Thyroid gland (tissue), 4 donors: ENCODE results near the gene ADD1.

ENCODE experiments used
- POLR2A ChIP-seq, 2 donors: fragments of 450-650 bp; IDR thresholded peaks; one replicate each; pipeline ENCODE4 v1.6.1; 2017; ENCODE audit warnings: antibody characterized with exemption in 2 of 2, mild to moderate bottlenecking in 2 of 2, moderate library complexity in 1 of 2
- TF ChIP-seq, protein P1 (sequence below), 6 experiments: fragments of 200-600 bp in 3 of 6; fragments of 450-650 bp in 3 of 6; sonication (generic) in 3 of 6; IDR thresholded peaks; one replicate each; pipeline ENCODE4 v1.5.1; 2016 to 2019; ENCODE audit warnings: antibody characterized with exemption in 6 of 6, mild to moderate bottlenecking in 2 of 6, inconsistent platforms in 1 of 6, moderate library complexity in 1 of 6

DNA sequence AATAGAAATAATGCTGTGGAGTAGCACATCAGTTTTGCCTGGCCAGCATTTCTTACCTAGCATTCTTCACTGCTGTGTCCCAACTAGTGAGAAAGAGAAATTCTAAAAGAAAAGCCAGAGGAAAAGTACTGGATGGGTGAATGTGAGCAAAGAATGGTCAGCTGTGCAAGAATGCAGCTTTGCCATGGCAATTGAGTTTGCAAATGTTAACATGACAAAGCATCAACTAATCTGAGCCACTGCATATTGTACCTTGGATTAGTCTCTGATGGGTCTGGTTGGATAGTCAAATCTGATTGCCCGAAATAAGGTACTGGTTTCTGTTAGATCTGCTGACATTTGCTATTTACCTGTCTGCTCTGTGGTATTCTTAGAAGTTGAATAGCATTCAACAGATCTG is 38.7 kb downstream of the ADD1 start:
- TF ChIP-seq POLR2A (IDR thresholded peaks at IDR 0.05), result no peak
- TF ChIP-seq, protein P1, sequence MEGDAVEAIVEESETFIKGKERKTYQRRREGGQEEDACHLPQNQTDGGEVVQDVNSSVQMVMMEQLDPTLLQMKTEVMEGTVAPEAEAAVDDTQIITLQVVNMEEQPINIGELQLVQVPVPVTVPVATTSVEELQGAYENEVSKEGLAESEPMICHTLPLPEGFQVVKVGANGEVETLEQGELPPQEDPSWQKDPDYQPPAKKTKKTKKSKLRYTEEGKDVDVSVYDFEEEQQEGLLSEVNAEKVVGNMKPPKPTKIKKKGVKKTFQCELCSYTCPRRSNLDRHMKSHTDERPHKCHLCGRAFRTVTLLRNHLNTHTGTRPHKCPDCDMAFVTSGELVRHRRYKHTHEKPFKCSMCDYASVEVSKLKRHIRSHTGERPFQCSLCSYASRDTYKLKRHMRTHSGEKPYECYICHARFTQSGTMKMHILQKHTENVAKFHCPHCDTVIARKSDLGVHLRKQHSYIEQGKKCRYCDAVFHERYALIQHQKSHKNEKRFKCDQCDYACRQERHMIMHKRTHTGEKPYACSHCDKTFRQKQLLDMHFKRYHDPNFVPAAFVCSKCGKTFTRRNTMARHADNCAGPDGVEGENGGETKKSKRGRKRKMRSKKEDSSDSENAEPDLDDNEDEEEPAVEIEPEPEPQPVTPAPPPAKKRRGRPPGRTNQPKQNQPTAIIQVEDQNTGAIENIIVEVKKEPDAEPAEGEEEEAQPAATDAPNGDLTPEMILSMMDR (IDR thresholded peaks at IDR 0.05), result no peak
